Measurements from ENCODE around the gene LRFN5.
"Not testable (repeated sequence)": the region's sequence is repeated elsewhere in the genome, so short reads cannot be mapped to it uniquely, and the experiment has no call there.

Gene LRFN5

DNA sequence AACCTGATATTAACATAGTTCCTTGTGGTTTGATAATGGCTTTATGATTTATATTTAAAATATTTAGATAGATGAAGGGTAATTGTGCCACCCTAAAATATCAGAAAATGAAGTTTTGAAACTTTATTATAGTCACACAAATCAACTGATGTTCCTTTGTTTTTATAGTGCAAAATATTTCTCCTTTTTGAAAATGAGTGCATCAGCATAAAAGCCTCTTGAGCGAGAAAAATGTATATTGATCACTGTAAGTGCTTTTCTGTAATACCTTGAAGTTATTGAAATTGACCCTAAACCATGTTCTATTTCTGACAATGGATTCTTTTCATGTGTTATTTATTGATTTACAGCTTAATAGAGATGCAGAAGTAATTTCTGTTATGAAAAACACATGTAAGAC, 35.0 kb downstream of the LRFN5 start:
- DNase-seq = no peak

DNA sequence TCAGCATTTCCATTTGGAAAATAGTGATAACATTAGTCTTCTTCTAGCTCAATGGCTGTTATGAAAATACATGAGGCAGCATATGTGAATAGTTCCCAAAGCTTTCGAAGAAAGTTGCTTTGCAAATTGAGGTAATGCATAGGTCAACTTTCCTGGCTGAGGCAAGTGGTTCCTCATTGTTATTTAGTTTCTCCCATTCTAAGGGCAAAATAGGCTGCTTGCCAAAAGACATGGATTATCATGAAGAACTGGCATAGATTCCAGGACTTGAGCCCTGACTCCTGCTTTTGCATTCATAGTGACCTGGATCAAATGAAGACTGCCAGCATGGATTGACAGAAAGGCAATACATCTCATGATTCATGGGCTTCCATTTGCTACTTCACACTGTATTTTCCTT, 35.7 kb downstream of the LRFN5 start:
- DNase-seq = no peak

DNA sequence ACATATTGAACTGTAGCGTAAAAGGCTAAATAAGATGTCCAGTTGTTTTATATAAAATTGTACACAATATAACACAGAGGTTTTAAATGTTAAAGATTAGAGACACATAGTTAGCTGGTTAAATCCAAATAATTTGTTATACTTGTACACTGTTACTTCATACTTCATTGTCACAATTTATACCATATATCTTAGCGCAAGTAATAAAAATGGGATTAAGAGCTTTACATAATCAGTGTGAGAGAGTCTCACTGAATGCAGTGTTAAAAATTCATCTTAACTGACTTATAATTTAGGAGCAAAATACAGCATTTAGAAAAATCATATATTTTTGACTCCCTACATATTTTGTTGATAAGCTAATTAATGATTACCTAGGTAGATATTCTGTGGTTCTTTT, 36.1 kb downstream of the LRFN5 start:
- DNase-seq = no peak

DNA sequence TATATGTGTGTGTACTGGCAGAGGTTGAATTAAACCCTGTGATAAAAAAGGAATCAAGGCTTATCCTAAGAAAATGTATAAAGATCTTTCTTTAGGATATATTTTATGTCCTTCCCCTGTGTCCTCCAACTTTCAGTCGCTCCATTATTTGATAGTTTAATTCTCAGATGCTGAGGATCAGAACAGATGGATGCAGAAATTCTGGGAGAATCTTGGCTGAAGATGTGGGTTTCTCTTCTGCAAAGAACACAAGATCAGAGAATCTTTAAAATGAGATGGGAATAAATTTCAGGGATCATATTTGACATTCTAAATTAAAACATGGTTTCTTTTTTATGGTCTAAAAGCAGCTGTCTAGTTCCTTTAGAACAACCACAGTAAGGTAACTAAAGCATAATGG, 37.9 kb downstream of the LRFN5 start:
- no peak for DNase-seq

DNA sequence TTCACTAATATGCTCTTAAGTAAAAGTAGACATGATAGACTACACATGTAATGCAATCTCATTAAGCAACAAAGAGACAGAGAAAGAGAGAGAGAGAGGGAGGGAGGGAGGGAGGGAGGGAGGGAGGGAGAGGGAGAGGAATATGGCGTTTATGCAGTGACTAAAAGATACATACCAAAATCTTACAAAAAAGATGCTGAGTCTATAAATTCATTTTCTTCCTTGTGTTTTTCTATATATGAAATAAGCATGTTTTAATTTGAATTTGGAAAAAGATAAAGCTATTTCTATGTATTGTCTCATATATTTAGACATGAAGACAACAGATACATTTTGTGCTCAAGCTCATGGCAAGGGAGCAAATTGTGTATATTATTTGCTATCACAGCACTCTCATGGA, 44.1 kb downstream of the LRFN5 start:
- no peak for DNase-seq

DNA sequence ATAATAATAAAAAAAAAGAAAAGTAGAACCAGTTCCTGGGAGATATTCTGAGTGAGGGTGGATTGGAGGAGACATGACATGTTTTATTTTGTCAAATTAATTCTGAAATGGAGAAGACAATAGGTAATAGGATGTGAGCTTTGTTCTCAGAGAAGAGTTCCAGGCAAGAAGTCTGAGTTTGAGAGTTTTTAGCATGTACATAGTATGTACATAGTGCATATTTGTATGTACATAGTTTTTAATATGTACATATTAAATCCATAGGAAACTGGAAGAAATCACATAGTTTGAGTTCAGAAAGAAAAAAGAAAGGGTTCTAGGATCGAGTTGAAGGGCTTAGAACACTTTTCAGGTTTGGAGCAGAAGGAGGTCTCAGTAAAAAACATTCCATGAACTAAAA, 47.5 kb downstream of the LRFN5 start:
- no peak for DNase-seq

DNA sequence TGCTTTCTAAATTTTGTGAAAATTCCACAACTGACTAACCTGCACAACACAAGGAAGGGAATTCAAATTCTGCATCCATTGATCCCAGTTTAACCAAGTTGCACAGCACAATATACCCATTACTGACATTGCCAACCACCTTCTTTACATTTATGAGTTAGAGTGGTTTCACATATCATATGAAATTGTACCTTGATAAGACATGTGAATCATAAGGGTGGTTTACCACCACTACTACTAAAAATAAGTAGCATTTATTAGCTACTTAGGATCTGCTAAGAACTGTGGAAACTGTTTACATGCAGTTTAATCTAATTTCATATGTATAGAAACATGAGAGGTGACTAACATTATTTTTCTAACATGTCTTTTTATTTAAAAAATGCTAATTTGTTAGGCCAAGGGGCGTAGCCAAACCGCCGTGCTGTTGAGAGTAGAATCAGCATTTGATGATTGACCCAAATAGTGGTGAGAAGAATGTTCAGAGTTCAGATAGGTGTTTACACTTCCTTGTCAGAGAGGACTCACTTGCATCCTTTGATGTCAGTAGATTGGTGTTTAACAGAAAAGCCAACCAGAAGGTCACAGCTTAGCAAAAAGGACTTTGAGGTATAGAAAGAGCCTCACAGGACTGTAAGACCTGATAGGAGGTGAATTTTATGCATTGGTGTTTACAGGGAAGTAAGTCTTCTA, 56.2 kb downstream of the LRFN5 start:
- DNase-seq = no peak

DNA sequence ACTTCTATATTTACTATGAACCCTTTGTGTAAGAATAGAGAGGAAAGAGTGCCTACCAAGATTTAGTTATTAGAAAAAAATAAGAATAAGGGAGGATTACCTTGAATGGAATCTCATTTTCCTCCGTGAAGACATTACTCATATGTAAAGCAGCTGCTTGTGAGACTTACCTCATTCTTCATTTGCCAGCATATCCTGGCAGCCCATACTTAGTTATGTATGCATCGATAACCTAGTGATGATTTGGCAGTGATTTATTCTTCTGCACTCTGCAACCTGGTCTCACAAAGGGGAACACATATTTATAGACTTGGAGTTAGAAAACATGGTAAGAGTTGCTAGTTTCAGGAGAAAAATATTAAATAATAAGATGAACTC, 56.8 kb downstream of the LRFN5 start:
- no peak for DNase-seq

DNA sequence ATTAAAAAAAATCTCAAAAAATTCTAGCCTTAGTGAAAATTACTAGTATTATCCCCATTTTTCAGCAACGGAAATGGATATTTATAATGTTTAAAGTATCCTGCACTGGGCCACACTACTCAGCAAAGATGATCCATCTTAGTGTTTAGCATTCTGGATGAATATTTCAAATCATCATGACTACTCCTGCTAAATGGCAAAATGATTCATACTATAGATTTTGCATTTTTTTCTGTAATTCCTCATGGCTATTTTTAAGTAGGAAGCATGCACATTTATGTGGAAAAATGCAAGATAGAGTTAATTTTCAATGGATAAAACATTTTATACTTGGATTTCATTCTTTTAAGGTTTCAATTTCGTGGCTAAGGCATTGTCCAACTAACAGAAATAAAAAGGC, 59.6 kb downstream of the LRFN5 start:
- DNase-seq = no peak

DNA sequence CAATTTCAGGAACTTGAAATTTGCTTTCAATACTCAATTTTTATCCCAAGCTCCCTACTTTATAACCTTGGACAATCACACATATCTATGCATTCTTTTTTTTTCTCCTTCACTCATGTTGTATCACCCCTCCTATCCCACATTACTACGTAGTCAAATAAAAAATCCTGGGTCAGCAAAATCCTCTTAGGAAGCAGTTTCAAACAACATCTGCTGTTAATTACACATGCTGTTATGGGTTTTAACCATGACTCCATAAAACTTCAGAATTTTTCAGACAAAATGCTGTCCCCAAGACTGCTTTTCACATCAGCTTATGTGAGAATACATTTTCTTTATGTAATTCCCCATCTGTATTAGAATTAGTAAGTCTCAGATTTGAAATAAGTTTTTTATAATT, 61.7 kb downstream of the LRFN5 start:
- DNase-seq = no peak

DNA sequence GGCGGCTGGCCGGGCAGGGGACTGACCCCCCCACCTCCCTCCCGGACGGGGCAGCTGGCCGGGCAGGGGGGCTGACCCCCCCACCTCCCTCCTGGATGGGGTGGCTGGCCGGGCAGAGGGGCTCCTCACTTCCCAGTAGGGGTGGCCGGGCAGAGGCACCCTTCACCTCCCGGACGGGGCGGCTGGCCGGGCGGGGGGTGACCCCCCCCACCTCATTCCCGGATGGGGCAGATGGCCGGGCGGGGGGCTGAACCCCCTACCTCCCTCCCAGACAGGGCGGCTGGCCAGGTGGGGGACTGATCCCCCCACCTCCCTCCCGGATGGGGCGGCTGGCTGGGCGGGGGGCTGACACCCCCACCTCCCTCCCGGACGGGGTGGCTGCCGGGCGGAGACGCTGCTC, 66.9 kb downstream of the LRFN5 start:
- DNase-seq = not testable (repeated sequence)

DNA sequence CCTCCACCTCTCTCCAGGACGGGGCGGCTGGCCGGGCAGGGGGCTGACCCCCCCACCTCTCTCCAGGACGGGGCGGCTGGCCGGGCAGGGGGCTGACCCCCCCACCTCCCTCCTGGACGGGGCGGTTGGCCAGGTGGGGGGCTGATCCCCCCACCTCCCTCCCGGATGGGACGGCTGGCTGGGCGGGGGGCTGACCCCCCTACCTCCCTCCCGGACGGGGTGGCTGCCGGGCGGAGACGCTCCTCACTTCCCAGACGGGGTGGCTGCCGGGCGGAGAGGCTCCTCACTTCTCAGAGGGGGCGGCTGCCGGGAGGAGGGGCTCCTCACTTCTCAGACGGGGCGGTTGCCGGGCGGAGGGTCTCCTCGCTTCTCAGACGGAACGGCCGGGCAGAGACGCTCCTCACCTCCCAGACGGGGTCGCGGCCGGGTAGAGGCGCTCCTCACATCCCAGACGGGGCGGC, 67.9 kb downstream of the LRFN5 start:
- DNase-seq = not testable (repeated sequence)

DNA sequence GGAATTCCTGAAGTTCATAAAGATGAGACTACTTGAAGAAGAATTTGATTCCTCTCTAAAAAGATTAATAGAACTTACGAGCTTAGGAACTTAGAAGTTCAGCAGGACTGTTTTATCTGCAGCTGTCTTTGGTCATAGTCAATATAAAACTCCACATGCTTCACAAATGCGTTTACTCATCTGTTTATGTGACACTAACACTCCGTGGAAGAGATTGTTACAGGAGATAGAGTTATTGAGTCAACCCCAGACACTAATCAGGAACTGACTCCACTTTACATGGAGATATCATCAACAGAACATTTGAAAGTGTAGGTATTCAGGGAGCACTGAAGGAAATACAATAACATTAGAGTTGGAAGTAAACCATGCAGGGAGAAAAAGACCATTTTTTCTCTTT, 92.8 kb downstream of the LRFN5 start:
- no peak for DNase-seq

DNA sequence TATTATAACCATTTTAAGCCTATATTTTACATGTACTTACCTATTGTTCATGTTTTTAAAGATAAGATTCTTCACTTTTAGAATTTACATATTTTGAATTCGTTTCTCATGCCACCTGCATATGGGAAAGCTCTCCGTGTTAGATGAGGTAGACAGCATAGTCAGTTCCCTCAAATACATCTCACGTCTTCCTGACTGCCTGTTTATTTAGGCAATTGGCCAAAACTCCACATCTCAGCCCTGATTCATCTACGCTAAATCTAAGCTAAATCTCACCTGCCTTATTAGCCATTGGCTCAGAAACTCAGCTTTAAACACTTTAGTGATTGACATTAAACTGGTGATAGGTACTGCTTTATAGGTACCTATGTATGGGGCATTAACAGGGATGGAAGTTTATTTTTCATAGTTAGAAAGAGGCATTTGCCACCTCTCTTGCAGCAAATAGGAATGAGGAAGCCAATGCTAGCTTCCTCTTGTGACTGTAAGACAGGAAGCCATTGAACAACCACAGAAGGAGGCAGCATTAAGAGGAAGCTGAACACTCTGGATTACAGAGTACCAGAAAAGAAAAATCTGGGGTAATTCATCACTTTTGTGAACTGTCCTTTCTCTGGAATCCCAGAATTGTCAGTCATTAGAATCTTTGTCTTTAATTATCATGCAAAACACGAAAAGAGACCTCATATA, 111.9 kb downstream of the LRFN5 start:
- peak; percentile 46 for DNase-seq

DNA sequence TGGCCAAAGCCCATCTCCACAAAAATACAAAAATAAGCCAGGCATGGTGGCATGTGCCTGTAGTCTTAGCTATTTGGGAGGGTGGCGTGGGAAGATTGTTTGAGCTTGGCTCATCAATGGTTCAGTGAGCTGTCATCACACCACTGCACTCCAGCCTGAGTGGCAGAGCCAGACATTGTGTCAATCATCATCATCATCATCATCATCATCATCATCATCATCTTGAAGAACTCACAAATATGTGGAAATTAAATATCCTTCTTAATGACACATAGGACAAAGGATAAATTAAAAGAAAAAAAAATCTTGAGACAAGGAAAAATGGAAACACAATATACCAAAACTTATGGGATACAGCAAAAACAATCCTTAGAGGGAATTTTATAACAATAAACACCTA, 132.5 kb downstream of the LRFN5 start:
- DNase-seq = no peak

DNA sequence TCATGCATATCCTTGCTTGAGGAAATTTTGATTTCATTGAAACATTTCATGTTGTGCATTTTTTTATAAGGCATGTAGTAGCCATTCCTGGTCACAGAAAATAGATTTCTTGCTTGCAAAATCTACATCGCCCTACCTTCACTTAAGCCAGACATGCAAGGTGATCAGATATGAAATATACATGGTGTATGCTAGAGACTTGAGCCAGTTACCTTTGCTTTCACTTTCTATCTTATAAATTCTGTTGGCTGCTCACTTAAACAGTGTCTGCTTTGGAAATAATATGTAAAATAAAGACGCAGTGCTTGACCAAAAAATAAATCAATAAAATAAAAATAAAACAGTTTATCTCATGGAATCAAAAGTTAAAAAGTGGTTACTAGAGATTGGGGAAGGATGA, 136.5 kb downstream of the LRFN5 start:
- DNase-seq = no peak

DNA sequence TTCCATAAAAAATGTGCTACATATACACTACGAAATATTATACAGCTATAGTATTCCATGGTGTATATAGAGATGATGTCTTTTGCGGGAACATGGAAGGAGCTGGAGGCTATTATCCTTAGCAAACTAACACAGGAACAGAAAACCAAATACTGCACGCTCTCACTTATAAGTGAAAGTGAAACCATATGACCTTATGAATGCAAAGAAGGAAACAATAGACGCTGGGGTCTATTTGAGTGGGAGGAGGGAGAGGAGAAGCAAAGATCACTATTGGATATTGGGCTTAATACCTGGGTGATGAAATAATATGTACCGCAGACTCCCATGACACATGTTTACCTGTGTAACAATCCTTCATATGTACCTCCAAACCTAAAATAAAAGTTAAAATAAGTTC, 142.8 kb downstream of the LRFN5 start:
- DNase-seq = peak; percentile 45

DNA sequence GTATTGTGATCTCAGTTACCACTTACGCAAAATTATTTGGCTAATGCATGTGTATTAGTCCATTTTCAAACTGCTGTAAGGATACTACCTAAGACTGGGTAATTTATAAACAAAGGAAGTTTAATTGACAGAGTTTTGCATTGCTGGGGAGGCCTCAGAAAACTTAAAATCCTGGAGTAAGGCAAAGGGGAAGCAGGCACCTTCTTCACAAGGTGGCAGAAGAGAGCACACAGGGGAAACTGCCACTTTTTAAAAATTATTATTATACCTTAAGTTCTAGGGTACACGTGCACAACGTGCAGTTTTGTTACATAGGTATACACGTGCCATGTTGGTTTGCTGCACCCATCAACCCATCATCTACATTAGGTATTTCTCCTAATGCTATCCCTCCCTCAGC, 143.9 kb downstream of the LRFN5 start:
- not testable (repeated sequence) for DNase-seq

DNA sequence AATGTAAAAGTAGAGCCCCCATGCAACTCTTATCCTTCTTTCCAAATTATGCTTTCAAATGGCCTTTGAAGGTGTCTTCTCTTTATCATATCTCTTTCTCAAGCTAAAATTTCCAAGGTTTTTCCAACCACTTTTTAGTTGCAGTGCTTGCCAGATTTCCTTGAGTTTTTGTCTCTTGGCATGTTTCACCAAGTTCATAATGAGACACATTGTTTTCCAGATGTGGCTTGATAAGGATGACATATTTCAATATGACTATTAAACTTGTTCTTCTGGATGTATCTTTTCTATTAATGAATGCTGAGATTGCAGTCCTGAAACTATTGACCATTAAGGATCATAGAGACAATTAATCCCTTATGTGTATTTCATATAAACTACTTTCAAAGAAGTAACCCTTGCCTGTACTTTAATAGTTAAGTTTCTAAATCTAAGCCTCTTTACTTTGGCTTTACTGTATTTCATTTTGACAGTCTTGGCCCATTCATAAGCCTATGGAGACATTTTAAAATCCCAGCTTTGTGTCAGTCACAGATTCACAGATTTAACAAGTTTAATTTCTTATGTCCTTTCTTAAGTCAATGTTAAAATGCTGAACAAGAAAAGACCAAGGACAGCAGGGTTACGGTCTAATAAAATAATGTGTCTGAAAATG, 151.5 kb downstream of the LRFN5 start:
- no peak for DNase-seq

DNA sequence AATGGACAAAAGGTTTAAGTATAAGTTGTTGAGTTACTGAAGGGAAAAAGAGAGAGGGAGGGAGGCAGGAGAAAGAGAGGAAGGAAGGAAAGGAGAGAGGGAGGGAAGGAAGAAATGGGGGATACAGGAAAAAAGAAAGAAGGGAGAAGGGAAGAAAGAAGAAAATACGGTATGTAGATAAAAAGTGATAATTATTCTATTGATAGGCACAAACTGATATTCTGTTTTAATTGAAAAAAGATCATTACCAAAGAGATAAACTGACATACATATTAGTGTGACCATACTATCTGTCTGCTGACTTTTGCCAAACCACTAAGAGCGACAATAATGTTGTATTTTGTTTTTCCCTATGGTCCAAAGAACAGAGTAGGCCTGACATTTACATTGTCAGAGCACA, 154.5 kb downstream of the LRFN5 start:
- DNase-seq = no peak

DNA sequence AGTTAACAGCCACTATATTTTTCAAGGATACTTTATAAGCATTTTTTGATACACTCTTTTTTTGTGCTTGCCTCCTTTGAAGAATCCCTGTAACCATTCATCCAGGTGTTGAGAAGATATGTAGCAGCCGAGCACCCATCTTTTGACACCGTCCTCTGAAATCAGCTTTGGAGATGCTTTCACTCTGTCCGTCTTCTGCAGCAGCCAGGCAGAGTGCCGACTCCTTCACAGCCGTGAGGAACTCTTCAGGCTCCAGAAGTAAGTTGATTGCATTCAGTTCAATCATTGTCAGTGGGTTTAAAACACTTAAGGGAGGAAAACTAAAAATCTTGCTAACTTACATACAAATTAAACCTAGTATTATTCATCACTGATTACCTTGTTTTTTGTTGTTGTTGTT, 160.1 kb downstream of the LRFN5 start:
- no peak for DNase-seq

DNA sequence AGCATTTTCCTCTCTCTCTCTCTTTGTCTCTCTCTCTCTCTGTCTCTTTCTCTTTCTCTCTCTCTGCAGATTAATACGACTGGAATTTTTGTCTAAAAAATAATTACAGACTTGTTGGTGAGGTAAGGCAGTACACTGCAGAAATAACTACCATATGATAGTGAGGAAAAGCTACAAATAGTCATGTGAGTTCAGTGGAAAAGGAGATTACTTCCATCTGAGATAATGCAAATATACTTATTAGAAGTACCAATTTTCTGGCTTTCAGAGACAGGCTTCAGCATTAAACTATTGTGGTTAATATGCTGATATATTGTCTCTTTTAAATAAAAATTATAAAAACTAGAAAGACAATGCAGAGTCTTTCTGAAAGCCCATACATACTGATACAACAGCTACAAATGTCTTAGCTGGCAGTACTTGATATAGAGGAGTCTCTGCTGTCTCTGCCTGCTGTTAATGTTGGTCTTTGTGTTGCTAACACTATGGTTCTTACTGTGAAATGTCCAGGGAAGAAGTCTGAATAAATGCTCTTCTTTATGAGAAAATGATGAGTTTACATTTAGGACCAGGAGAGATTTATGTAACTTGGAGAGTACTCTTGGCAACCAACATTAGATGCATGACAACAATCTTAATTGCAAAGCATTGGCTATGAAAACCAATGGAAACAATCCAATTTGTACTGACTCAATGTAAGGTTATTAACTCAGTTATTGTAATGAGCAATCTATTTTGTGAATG, 167.0 kb downstream of the LRFN5 start:
- no peak for DNase-seq

DNA sequence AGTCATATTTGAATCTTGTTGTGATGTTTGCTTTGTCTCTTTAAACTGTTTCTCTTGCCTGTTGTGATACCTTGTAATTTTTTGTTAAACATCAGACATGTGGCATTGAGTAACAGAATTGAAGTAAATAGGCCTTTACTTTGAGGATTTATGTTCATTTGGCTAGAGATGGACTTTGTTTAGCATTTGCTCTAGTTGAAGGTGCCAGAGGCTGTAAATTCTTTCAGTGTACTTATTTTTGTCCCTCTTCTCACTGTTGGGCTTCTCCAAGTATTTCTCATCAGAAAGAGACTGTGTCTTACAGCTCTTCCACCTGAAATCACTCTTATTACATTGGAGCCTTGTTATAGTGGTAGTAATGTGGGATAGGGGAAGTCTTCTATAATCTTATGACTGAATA, 175.8 kb downstream of the LRFN5 start:
- no peak for DNase-seq

DNA sequence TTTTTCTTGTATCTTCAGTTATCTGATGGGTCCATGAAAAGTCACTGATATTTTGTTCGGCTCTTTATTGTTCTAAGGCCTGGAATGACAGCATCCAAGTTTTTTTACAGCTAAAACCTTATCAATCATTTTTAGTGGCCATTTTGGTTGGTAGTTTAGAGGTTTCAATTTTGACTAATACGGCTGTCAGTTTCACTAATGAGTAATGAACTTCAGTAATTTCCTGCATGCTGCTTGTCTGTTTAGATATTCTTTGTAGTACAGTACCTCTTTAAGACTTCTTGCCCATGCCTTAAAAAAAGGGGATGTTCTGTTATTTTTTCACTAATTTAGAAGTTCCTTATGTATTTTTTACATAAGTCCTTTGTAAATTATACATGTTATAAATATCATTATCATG, 176.7 kb downstream of the LRFN5 start:
- no peak for DNase-seq
